NK-92 (cell line): ENCODE data around the gene DEFB126.
"Not testable (repeated sequence)": the region's sequence is repeated elsewhere in the genome, so short reads cannot be mapped to it uniquely, and the experiment has no call there.

Experiments
- DNase-seq: peaks from one replicate; lab custom pipeline; 2025; ENCODE audit not compliant: unreplicated experiment; lab: John Stamatoyannopoulos, UW

The DEFB126 gene

DNA sequence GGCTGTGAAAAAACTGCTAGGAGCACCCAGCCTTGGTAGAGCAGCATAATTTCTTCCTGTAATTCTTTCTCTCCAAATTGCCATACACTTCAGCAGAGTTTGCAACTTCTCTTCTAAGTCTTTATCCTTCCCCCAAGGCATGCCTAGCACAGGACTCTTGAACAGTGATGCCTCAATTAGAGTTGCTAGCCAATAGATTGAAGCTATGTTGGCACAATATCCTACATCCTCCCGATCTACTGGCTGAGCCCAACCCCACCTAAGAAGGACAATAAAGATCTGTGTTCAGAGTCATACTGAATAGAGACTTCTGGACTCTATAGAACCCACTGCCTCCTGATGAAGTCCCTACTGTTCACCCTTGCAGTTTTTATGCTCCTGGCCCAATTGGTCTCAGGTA, at the start of gene DEFB126:
DEFB126 (plus strand) TSS at position 301 of the 400 bp plus-strand sequence; CDS start at position 340, 39 bp downstream.
- DNase-seq = no peak

GRCh38 chr20:93641-94040, 48.7 kb upstream of the DEFB126 start:
- DNase-seq = no peak

DNA sequence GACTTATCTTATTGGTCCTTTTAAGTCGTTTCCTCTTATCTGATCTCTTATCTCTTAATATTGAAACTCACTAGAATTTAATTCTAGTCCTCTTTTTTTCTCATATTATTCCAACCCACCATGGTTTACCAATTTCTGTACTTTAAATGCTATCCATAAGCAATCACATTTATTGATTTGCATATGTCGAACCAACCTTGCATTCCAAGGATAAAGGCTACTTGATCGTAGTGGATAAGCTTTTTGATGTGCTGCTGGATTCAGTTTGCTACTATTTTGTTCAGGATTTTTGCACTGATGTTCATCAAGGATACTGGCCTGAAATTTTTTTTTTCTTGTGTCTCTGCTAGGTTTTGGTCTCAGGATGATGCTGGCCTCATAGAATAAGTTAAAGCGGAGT, 47.2 kb upstream of the DEFB126 start:
- DNase-seq = no peak

DNA sequence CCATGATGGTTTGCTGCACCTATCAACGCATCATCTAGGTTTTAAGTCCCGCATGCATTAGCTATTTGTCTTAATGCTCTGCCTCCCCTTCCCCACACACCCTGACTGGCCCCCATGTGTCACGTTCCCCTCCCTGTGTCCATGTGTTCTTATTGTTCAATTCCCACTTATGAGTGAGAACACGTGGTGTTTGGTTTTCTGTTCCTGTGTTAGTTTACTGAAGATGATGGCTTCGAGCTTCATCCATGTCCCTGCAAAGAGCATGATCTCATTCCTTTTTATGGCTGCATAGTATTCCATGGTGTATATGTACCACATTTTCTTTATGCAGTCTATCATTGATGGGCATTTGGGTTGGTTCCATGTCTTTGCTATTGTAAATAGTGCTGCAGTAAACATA, 44.7 kb upstream of the DEFB126 start:
- not testable (repeated sequence) for DNase-seq

GRCh38 chr20:101975-102374, 40.4 kb upstream of the DEFB126 start:
- DNase-seq = no peak

GRCh38 chr20:103456-103855, 38.9 kb upstream of the DEFB126 start:
- no peak for DNase-seq

DNA sequence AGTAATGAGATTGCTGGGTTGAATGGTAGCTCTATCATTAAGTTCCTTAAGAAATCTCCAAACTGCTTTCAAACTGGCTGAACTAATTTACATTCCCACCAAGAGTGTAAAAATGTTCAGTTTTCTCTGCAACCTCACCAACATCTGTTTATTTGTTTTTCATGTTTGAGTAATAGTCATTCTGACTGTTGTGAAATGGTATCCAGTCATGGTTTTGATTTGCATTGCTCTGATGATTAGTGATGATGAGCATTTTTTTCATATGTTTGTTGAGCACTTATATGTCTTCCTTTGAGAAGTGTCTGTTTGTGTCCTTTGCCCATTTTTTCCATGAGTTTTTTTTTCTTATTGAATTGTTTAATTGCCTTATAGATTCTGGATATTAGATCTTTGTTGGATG, 30.0 kb upstream of the DEFB126 start:
- no peak for DNase-seq

GRCh38 chr20:117518-117917, 24.9 kb upstream of the DEFB126 start:
- DNase-seq = no peak

DNA sequence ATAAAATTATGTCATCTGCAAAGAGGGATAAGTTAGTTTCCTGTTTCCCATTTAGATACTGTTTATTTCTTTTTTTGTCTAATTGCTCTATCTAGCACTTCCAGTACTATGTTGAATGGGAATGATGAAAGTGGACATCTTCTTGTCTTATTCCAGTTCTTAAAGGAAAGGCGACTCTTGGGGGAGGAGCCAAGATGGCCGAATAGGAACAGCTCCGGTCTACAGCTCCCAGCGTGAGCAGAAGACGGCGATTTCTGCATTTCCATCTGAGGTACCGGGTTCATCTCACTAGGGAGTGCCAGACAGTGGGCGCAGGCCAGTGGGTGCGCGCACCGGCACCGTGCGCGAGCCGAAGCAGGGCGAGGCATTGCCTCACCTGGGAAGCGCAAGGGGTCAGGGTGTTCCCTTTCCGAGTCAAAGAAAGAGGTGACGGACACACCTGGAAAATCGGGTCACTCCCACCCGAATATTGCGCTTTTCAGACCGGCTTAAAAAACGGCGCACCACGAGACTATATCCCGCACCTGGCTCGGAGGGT, 12.5 kb upstream of the DEFB126 start:
- not testable (repeated sequence) for DNase-seq

DNA sequence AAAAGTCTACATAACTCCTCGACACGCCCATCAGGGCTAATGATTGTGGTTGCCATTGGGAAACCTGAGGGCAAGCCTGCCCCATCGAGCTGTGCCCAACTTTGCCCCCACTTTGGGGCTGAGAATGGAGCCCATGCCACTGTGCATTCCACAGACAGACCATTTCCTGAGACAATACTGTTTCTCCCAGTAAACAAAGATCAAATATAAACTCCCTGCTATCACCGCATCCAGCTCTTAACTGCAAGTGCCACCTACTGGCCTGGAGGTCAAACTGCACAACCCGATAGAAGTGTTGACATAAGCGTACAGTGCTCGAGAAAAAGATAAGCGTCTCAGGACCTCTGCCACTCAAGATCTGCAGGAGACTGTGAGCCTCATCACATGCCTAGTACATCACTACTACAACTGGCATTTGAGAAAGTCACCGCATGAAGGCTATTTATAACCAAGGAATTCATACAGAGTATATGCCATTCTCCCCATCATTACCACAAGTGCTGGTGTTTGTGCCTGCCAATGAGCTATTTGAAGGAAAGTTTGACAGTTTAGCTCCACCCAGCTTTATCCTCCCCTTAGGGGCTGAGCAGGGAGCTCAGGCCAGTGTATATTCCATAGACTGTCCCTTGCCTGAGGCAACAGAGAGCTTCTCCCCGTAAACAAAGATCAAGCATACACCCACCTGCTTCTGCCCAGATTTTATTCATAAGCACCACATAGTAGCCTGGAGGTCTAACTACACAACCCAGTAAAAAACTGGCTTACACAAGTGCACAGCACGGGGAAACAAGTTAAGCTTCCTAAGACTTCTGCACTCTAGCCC, 4.5 kb upstream of the DEFB126 start:
- DNase-seq = no peak

DNA sequence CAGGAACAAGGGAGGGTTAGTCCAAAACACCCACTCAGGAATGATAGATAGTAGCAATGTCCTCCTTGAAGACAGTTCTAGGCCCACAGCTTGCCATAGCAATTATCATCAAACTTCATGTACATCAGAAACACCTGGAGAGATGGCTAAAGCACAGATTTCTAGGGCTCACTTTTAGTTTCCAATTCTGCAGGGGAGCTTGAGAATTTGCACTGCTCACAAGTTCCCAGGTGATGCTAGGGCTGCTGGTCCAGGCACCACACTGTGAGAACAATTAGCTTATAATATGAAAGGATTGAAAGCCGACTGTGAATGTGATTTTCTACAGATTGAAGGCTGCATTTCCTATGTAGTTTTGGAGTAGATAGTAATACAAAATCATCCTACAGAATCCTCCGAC, 3.5 kb downstream of the DEFB126 start:
- DNase-seq = no peak

GRCh38 chr20:152131-152530, 9.7 kb downstream of the DEFB126 start:
- DNase-seq = no peak

- DNase-seq = no peak
Measured at GRCh38 chr20:157154-157553, 14.8 kb downstream of the DEFB126 start, which contains the start of gene DEFB127. TSS of gene DEFB127 (plus strand) at chr20:157454. CDS start at chr20:157545, 91 bp downstream.

- DNase-seq = no peak
Measured at GRCh38 chr20:164618-165017, 22.2 kb downstream of the DEFB126 start.

GRCh38 chr20:168876-169275, 26.5 kb downstream of the DEFB126 start:
- no peak for DNase-seq

DNA sequence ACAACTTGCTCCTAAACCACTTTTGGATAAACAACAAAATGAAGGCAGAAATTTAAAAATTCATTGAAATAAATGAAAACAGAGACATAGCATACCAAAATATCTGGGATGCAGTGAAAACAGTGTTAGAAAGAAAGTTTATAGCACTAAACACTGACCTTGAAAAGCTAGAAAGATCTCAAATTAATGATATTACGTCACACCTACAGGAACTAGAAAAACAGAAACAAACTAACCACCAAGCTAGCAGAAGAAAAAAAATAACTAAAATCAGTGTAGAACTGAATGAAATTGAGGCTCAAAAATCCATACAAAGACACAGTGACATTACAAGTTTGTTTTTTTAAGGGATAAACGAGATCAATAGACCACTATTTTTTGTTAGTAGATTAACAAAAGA, 41.9 kb downstream of the DEFB126 start:
- DNase-seq = no peak

- DNase-seq = no peak
Measured at GRCh38 chr20:187733-188132, 45.3 kb downstream of the DEFB126 start.

GRCh38 chr20:189611-190010, 47.2 kb downstream of the DEFB126 start, which contains the start of gene DEFB128:
TSS of gene DEFB128 (minus strand) at chr20:189711. CDS start at chr20:189623, 88 bp downstream.
- DNase-seq = no peak
